Measurements from ENCODE around the gene STIP1. TPM values are rescaled to one million over a fixed set of nuclear protein-coding genes. Genes with fewer than 3 reads are reported as not detected.
A peak's percentile ranks its signal among the peaks of the same experiment; 100 is the strongest.

Gene STIP1
- total RNA-seq, 1 donor from 2014 or later, result 187 TPM

- no peak for DNase-seq (ENCODE audit: low read depth, low spot score)
Observed at GRCh38 chr11:64222651-64223000, 36.7 kb downstream of the STIP1 start.

GRCh38 chr11:64223001-64223651 is 37.2 kb downstream of the STIP1 start:
- no peak for DNase-seq (ENCODE audit: low read depth, low spot score)

- DNase-seq (ENCODE audit: low read depth, low spot score), result no peak
Observed at GRCh38 chr11:64224151-64224890, 38.4 kb downstream of the STIP1 start.

- no peak for DNase-seq (ENCODE audit: low read depth, low spot score)
Observed at GRCh38 chr11:64224891-64225607, 39.1 kb downstream of the STIP1 start.

GRCh38 chr11:64225608-64226506 is 39.9 kb downstream of the STIP1 start, which contains the start of the genes NUDT22 and TRPT1:
Gene NUDT22, plus strand, starts transcription at chr11:64226274. Its CDS starts 379 bp downstream, at chr11:64226653.
Gene TRPT1, minus strand, starts transcription at chr11:64226186. Its CDS starts 326 bp downstream, at chr11:64225860.
- no peak for DNase-seq (ENCODE audit: low read depth, low spot score)

GRCh38 chr11:64226507-64227051 is 40.6 kb downstream of the STIP1 start:
- no peak for DNase-seq (ENCODE audit: low read depth, low spot score)

- DNase-seq (ENCODE audit: low read depth, low spot score), result no peak
Observed at GRCh38 chr11:64227405-64227956, 41.5 kb downstream of the STIP1 start.

- DNase-seq (ENCODE audit: low read depth, low spot score), result no peak
Observed at GRCh38 chr11:64229090-64229743, 43.2 kb downstream of the STIP1 start.

GRCh38 chr11:64229744-64230170 is 43.8 kb downstream of the STIP1 start:
- DNase-seq (ENCODE audit: low read depth, low spot score), result no peak

- DNase-seq (ENCODE audit: low read depth, low spot score), result peak; percentile 60
Observed at GRCh38 chr11:64230171-64230984, 44.4 kb downstream of the STIP1 start, which contains the start of gene DNAJC4. Gene DNAJC4, plus strand, starts transcription at chr11:64230548. Its CDS starts 307 bp downstream, at chr11:64230855.

GRCh38 chr11:64230985-64231365 is 45.0 kb downstream of the STIP1 start:
- no peak for DNase-seq (ENCODE audit: low read depth, low spot score)

- no peak for DNase-seq (ENCODE audit: low read depth, low spot score)
Observed at GRCh38 chr11:64231546-64231945, 45.6 kb downstream of the STIP1 start.

GRCh38 chr11:64232182-64232966 is 46.4 kb downstream of the STIP1 start:
- DNase-seq (ENCODE audit: low read depth, low spot score), result no peak

GRCh38 chr11:64232967-64233315 is 47.0 kb downstream of the STIP1 start:
- no peak for DNase-seq (ENCODE audit: low read depth, low spot score)

- DNase-seq (ENCODE audit: low read depth, low spot score), result no peak
Observed at GRCh38 chr11:64233913-64234586, 48.1 kb downstream of the STIP1 start, which contains the start of gene VEGFB. Gene VEGFB, plus strand, starts transcription at chr11:64234584. Its CDS starts 250 bp downstream, at chr11:64234834.

- no peak for DNase-seq (ENCODE audit: low read depth, low spot score)
Observed at GRCh38 chr11:64234647-64235379, 48.8 kb downstream of the STIP1 start.

Data from pulmonary artery endothelial cell (primary cell).